GM12878 (cell line): ENCODE data around the gene IRF2BP1. TPM values are rescaled to one million over a fixed set of nuclear protein-coding genes. Genes with fewer than 3 reads are reported as not detected.

Experiments used
- ATAC-seq: fragments of 200-7000 bp; cut with Tn5 transposase; 3 replicates; pipeline ENCODE4 v1.9.1; 2020; ENCODE audit warnings: mild to moderate bottlenecking, moderate library complexity
- BruUV-seq: library from RNA; stranded (reverse); fragments of 400-500 nt; replicated peaks from 2 replicates; lab custom pipeline; 2021; lab: Mats Ljungman, UMichigan
- CTCF ChIA-PET: fragments of 300-600 bp; sonication (Branson Sonifier 250); formaldehyde crosslinking; extraction: SDS; loops from one replicate; lab custom pipeline; 2021; ENCODE audit warnings: inconsistent platforms; lab: Yijun Ruan, JAX
- POLR2A ChIA-PET: fragments of 350-600 bp; formaldehyde crosslinking; extraction: SDS; loops from one replicate; lab custom pipeline; 2021; ENCODE audit warnings: inconsistent platforms; lab: Charles Lee
- RAD21 ChIA-PET: fragments of 300-600 bp; sonication (Branson Sonifier 250); formaldehyde crosslinking; loops from one replicate; lab custom pipeline; 2023; ENCODE audit warnings: antibody characterized with exemption; ENCODE audit not compliant: unreplicated experiment; lab: Charles Lee
- SMC1A ChIA-PET: fragments of 300-600 bp; sonication (Branson Sonifier 250); formaldehyde crosslinking; loops from one replicate; lab custom pipeline; 2023; ENCODE audit not compliant: unreplicated experiment, uncharacterized antibody; lab: Charles Lee
- DNase-seq: peaks from one replicate; pipeline ENCODE4 v3.0.0-alpha.2; 2011; ENCODE audit warnings: low read depth, low spot score
- FAIRE-seq: peaks from 3 replicates; lab custom pipeline; 2011; peaks lifted over from hg19 to GRCh38; lab: Jason Lieb, UNC
- H2AFZ ChIP-seq: 2 replicates; pipeline ENCODE4 v1.6.0; 2011; ENCODE audit warnings: low read depth, low read length, control low read depth; ENCODE audit not compliant: control insufficient read depth
- H3K27ac ChIP-seq: 2 replicates; pipeline ENCODE4 v1.5.1; 2011; ENCODE audit warnings: control low read depth; ENCODE audit not compliant: control insufficient read depth, insufficient read depth
- H3K27me3 ChIP-seq, 2 experiments: replicated peaks in 1 of 2; 2 replicates each; pipeline versions ENCODE4 v1.6.0 to v1.6.1; 2011; ENCODE audit warnings: low read length in 1 of 2; ENCODE audit not compliant: control insufficient read depth in 2 of 2, insufficient read depth in 2 of 2
- H3K36me3 ChIP-seq, 2 experiments: 2 replicates each; pipeline ENCODE4 v1.5.1; 2011; ENCODE audit warnings: low read length in 1 of 2; ENCODE audit not compliant: control insufficient read depth in 2 of 2, insufficient read depth in 2 of 2
- H3K4me1 ChIP-seq: 2 replicates; pipeline ENCODE4 v1.6.1; 2011; ENCODE audit warnings: mild to moderate bottlenecking, low read length, moderate library complexity, mixed read lengths; ENCODE audit not compliant: control insufficient read depth, insufficient read depth
- H3K4me2 ChIP-seq: 2 replicates; pipeline ENCODE4 v1.6.0; 2011; ENCODE audit warnings: control low read depth; ENCODE audit not compliant: control insufficient read depth, insufficient read depth
- H3K4me3 ChIP-seq: fragments of 200-600 bp; sonication (generic); 2 replicates; pipeline ENCODE4 v1.5.1; 2016
- H3K79me2 ChIP-seq: 2 replicates; pipeline ENCODE4 v1.6.0; 2011; ENCODE audit warnings: low read length; ENCODE audit not compliant: control insufficient read depth, insufficient read depth
- H3K9ac ChIP-seq: 2 replicates; pipeline ENCODE4 v1.8.0; 2011; ENCODE audit warnings: low read length, control low read depth, mixed read lengths; ENCODE audit not compliant: control insufficient read depth, insufficient read depth
- H3K9me3 ChIP-seq: replicated peaks from 3 replicates; pipeline ENCODE4 v1.5.1; 2011; ENCODE audit warnings: mild to moderate bottlenecking, low read length; ENCODE audit not compliant: control insufficient read depth, insufficient read depth
- H4K20me1 ChIP-seq: 2 replicates; pipeline ENCODE4 v1.6.0; 2011; ENCODE audit not compliant: control insufficient read depth, insufficient read depth
- NR2C1 ChIP-seq: fragments of 450-650 bp; IDR thresholded peaks from 2 replicates; pipeline ENCODE4 v1.6.1; 2017; ENCODE audit warnings: antibody characterized with exemption, mild to moderate bottlenecking, moderate library complexity
- PML ChIP-seq: IDR thresholded peaks from 2 replicates; pipeline ENCODE4 v1.6.1; 2012; ENCODE audit warnings: low read length, inconsistent platforms
- RAD21 ChIP-seq: IDR thresholded peaks from 2 replicates; pipeline ENCODE4 v1.6.1; 2011; ENCODE audit warnings: mild to moderate bottlenecking, low read depth, low read length, moderate library complexity; ENCODE audit not compliant: insufficient read depth
- SIX5 ChIP-seq: IDR thresholded peaks from 2 replicates; pipeline ENCODE4 v1.6.1; 2011; ENCODE audit warnings: mild to moderate bottlenecking, low read depth, low read length, moderate library complexity; ENCODE audit not compliant: severe bottlenecking
- ZNF622 ChIP-seq: fragments of 450-650 bp; IDR thresholded peaks from 2 replicates; pipeline ENCODE4 v1.6.1; 2017; ENCODE audit warnings: mild to moderate bottlenecking, inconsistent platforms
- WGBS: methylation state at CpG from one replicate; pipeline ENCODE4 v1.1.6; 2016; ENCODE audit warnings: low lambda C conversion rate; ENCODE audit not compliant: insufficient replicate concordance, insufficient coverage; ENCODE audit errors: missing lambda C conversion rate; 5-methylcytosine and 5-hydroxymethylcytosine counted together
- in situ Hi-C: fragments of 300-500 bp; cut with MboI; formaldehyde crosslinking; loops from 9 replicates; pipeline ENCODE4 v1.14.3; 2018; ENCODE audit warnings: mixed read lengths
- intact Hi-C: fragments of 100-400 bp; cut with micrococcal nuclease; formaldehyde crosslinking; loops from one replicate; pipeline ENCODE4 v1.14.2; 2022; ENCODE audit not compliant: unreplicated experiment
- polyA plus RNA-seq, 11 experiments: library from polyadenylated mRNA; depleted of rRNA in 4 of 11; unstranded in 6 of 11; stranded (reverse) in 5 of 11; fragments of >200 nt; fragmentation: Nextera tagmentation in 4 of 11; fragmentation: Illumina TruSeq in 1 of 11; extraction: Ambion mirVana in 4 of 11; extraction: Trizol in 1 of 11; gene quantifications; 1 replicate in 1 of 11; 2 replicates in 10 of 11; pipeline versions ENCODE4 v1.2.1 to v1.2.3, GENCODE V29; 2011 to 2016; ENCODE audit warnings: inconsistent platforms in 2 of 11, missing spikeins in 2 of 11, low read depth in 1 of 11
- total RNA-seq, 4 experiments: library from RNA; depleted of rRNA in 3 of 4; stranded (reverse); fragments of >200 nt in 3 of 4; fragmentation: Illumina TruSeq in 1 of 4; extraction: Trizol in 1 of 4; gene quantifications; 2 replicates each; pipeline versions ENCODE4 v1.2.1 to v1.2.3, GENCODE V29; 2013 to 2021
- TF ChIP-seq, protein P1 (sequence below): IDR thresholded peaks from 2 replicates; pipeline ENCODE4 v1.6.1; 2012; ENCODE audit warnings: low read length, inconsistent platforms

IRF2BP1 gene
- total and polyA plus RNA-seq, 10 of the 15 experiments (the other 5 are each of a cell fraction or from before 2014, with no cell fraction given), result 0.31 to 24.4 (median 4.4) TPM

DNA sequence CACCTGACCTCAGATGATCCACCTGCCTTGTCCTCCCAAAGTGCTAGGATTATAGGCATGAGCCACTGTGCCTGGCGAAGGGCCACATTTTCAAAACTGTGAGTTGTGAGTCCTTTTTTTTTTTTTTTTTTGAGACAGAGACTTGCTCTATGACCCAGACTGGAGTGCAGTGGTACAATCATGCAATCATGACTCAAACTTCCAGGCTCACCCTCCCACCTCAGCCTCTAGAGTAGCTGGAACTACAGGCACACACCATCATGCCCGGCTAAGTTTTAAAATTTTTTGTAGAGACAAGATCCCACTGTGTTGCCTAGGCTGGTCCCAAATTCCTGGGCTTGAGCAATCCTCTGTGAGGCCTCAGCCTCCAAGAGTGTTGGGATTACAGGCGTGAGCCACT is 20.3 kb upstream of the IRF2BP1 start (continued):
- TF ChIP-seq, protein P1, sequence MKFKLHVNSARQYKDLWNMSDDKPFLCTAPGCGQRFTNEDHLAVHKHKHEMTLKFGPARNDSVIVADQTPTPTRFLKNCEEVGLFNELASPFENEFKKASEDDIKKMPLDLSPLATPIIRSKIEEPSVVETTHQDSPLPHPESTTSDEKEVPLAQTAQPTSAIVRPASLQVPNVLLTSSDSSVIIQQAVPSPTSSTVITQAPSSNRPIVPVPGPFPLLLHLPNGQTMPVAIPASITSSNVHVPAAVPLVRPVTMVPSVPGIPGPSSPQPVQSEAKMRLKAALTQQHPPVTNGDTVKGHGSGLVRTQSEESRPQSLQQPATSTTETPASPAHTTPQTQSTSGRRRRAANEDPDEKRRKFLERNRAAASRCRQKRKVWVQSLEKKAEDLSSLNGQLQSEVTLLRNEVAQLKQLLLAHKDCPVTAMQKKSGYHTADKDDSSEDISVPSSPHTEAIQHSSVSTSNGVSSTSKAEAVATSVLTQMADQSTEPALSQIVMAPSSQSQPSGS, result no peak

DNA sequence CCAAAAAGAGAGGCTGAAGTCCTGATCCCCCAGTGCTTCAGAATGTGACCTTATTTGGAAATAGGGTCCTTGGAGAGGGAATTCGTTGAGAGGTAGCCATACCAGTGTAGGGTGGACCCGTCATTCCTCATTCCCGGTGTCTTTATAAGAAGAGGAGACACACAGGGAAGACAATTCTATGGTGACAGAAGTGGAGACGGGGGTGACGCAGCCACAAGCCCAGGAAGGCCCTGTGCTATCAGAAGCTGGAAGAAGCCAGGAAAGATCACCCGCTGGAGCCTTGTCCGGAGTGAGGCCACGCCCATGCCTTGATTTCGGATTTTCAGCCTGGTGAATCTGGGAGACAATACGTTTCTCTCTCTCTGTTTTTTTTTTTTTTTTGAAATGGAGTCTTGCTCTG is 19.1 kb upstream of the IRF2BP1 start:
- intact Hi-C loops, result no loop called here

More for the DNA sequence above, 19.1 kb upstream of the IRF2BP1 start:
- ChIA-PET RAD21 (no interaction called here), SMC1A (no interaction called here), POLR2A (interaction anchor here (0.6 kb wide), 1 partner anchor 1222 kb away, joined by 3 read pairs; no protein-coding TSS in a partner anchor), CTCF (no interaction called here)
- TF ChIP-seq ZNF622, result no peak
- no peak for TF ChIP-seq RAD21
- no peak for TF ChIP-seq SIX5
- no peak for TF ChIP-seq PML
- TF ChIP-seq NR2C1, result no peak
- H3K9me3 ChIP-seq, result no peaks in the 10 kb centered on the region
- no peak overlapping the region for H3K9ac ChIP-seq
- in situ Hi-C loops, result no loop called here
- H3K79me2 ChIP-seq, result peaks cover 8% of the 10 kb centered on the region
- no peaks in the 10 kb centered on the region; a peak in 1 of 4 replicates for H3K36me3 ChIP-seq
- H3K27me3 ChIP-seq, result no peaks in the 10 kb centered on the region
- H4K20me1 ChIP-seq, result no peaks in the 10 kb centered on the region
- no peak overlapping the region for H3K4me2 ChIP-seq
- no TSS peak for BruUV-seq
- no peak overlapping the region for H3K27ac ChIP-seq
- 57% methylated on average over 10 of the region's 10 CpGs for WGBS
- FAIRE-seq, result no peak
- ATAC-seq, result no peak
- DNase-seq, result no peak
- peaks cover 10% of the 10 kb centered on the region for H3K4me1 ChIP-seq
- H2AFZ ChIP-seq, result no peak overlapping the region
- H3K4me3 ChIP-seq, result no peak overlapping the region
